Activated T-helper 17 cell treated with anti-CD3 and anti-CD28 coated beads, Interleukin-2, amount 50 U/mL, for 72 hours (primary cell): ENCODE results near the gene TSTD2. TPM values are rescaled to one million over a fixed set of nuclear protein-coding genes. Genes with fewer than 3 reads are reported as not detected.
A peak's percentile ranks its signal among the peaks of the same experiment; 100 is the strongest.
"Not testable (repeated sequence)": the region's sequence is repeated elsewhere in the genome, so short reads cannot be mapped to it uniquely, and the experiment has no call there.

Experiments used
- ATAC-seq: fragments of 150-1000 bp; cut with Tn5 transposase; replicated peaks from 2 replicates; pipeline ENCODE4 v1.10.0; 2021; ENCODE audit warnings: mild to moderate bottlenecking, moderate library complexity
- H3K27ac Mint-ChIP-seq: one replicate; pipeline ENCODE4 v1.8.0; 2022; ENCODE audit warnings: mixed read lengths
- H3K27me3 Mint-ChIP-seq: one replicate; pipeline ENCODE4 v1.8.0; 2022; ENCODE audit warnings: mixed read lengths
- H3K36me3 Mint-ChIP-seq: one replicate; pipeline ENCODE4 v1.8.0; 2022; ENCODE audit warnings: low read depth, mild to moderate bottlenecking, mixed read lengths
- H3K4me1 Mint-ChIP-seq: one replicate; pipeline ENCODE4 v1.8.0; 2022; ENCODE audit warnings: mixed read lengths
- H3K4me3 Mint-ChIP-seq: one replicate; pipeline ENCODE4 v1.8.0; 2022; ENCODE audit warnings: mild to moderate bottlenecking, mixed read lengths
- H3K9me3 Mint-ChIP-seq: one replicate; pipeline ENCODE4 v1.8.0; 2022; ENCODE audit warnings: mixed read lengths
- total RNA-seq, 2 donors: library from RNA; stranded (reverse); gene quantifications; one replicate each; pipeline ENCODE4 v1.2.3, GENCODE V29; 2022

The TSTD2 gene
- total RNA-seq, 2 donors from 2014 or later: 11.6 to 13.5 TPM

DNA sequence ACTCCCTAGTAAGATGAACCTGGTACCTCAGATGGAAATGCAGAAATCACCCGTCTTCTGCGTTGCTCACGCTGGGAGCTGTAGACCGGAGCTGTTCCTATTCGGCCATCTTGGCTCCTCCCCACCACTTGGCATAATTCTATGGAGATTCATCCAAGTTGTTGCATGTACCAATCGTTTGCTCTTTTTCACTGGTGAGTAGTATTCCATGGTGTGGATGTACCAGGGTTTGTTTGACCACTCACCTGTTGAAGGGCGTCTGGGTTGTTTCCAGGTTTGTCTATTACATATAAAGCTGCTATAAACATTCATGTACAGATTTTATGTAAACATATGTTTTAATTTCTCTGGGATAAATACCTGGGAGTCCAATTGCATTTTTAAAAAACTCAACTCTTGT lies 46.3 kb downstream of the TSTD2 start:
- not testable (repeated sequence) for H3K36me3 Mint-ChIP-seq, H3K27me3 Mint-ChIP-seq, H3K27ac Mint-ChIP-seq, ATAC-seq, H3K4me3 Mint-ChIP-seq, H3K4me1 Mint-ChIP-seq, H3K9me3 Mint-ChIP-seq

DNA sequence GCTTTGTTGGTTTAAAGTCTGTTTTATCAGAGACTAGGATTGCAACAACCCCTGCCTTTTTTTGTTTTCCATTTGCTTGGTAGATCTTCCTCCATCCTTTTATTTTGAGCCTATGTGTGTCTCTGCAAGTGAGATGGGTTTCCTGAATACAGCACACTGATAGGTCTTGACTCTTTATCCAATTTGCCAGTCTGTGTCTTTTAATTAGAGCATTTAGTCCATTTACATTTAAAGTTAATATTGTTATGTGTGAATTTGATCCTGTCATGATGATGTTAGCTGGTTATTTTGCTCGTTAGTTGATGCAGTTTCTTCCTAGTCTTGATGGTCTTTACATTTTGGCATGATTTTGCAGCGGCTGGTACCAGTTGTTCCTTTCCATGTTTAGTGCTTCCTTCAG lies 48.4 kb downstream of the TSTD2 start:
- H3K27me3 Mint-ChIP-seq, H3K9me3 Mint-ChIP-seq, H3K36me3 Mint-ChIP-seq, H3K4me3 Mint-ChIP-seq, ATAC-seq, H3K4me1 Mint-ChIP-seq, H3K27ac Mint-ChIP-seq: not testable (repeated sequence)

DNA sequence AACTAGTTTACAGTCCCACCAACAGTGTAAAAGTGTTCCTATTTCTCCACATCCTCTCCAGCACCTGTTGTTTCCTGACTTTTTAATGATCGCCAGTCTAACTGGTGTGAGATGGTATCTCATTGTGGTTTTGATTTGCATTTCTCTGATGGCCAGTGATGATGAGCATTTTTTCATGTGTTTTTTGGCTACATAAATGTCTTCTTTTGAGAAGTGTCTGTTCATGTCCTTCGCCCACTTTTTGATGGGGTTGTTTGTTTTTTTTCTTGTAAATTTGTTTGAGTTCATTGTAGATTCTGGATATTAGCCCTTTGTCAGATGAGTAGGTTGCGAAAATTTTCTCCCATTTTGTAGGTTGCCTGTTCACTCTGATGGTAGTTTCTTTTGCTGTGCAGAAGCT lies 51.6 kb downstream of the TSTD2 start:
- not testable (repeated sequence) for H3K27me3 Mint-ChIP-seq, H3K4me3 Mint-ChIP-seq, H3K4me1 Mint-ChIP-seq, H3K27ac Mint-ChIP-seq, ATAC-seq, H3K36me3 Mint-ChIP-seq, H3K9me3 Mint-ChIP-seq

DNA sequence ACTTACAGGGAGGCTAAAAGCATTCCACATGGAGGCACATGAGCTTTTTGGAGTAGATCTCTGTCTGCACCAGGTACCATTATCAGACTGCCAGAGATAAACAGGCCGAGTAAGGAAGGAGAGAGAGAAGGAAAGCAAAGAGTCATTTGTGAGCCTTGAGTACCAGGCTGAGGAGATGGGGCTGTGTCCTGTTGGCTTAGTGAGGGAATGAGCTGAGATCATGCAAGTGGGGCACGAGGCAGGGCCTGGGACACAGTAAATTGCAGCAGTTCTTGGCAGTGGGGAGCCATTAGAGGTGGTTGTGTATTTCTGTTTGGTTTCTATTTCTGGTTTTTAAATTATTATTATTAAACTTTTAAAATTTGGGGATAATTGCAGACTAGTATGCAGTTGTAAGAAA lies 53.3 kb downstream of the TSTD2 start:
- H3K27ac Mint-ChIP-seq: no peak overlapping the region
- no peaks in the 10 kb centered on the region for H3K27me3 Mint-ChIP-seq
- H3K9me3 Mint-ChIP-seq: no peaks in the 10 kb centered on the region
- no peaks in the 10 kb centered on the region for H3K36me3 Mint-ChIP-seq
- no peak overlapping the region for H3K4me3 Mint-ChIP-seq
- ATAC-seq: no peak
- H3K4me1 Mint-ChIP-seq: no peaks in the 10 kb centered on the region

DNA sequence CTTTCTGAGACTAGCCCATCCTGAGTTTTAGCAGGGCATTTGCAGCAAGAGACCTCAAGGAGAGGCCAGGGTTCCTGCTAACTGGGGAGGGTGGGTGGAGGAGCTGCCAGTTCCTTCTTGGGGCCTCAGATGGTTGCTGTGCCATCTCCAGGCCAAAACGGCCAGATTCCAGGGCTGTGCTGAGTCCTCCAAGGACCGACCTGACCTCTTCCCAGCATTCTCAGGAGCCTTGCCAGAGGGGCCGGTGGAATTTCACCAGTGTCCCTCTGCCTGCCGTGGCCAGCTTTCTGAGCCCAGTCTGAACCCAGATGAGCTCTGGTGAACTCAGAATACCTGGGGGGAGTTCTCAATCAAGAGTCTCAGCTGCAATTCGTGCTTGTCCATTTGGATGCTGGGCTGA lies 54.3 kb downstream of the TSTD2 start:
- H3K27ac Mint-ChIP-seq: no peak overlapping the region
- H3K9me3 Mint-ChIP-seq: no peaks in the 10 kb centered on the region
- no peak for ATAC-seq
- no peaks in the 10 kb centered on the region for H3K36me3 Mint-ChIP-seq
- no peaks in the 10 kb centered on the region for H3K27me3 Mint-ChIP-seq
- H3K4me3 Mint-ChIP-seq: no peak overlapping the region
- no peaks in the 10 kb centered on the region for H3K4me1 Mint-ChIP-seq

DNA sequence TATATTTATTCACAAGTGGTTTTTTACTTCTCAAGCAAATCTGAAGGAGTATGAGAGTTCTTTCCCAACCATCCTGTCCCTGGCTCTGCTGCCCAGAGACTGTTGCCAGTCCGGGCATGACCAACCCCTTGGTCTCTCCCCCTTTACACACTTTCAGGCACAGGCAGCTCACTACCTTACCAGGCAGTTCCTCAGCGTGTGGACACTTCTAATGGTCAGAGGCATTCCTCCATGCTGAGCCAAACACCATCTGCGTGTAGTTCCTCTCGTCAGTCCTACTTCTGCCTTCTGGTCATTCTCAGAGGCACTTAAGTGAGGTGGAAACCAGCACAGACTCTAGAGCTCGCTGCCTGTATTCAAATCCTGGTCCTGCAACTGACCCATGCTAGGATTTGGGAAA lies 56.1 kb downstream of the TSTD2 start:
- Mint-ChIP-seq H3K27me3 (no peaks in the 10 kb centered on the region), H3K4me1 (no peaks in the 10 kb centered on the region), H3K4me3 (no peak overlapping the region), H3K36me3 (no peaks in the 10 kb centered on the region), H3K9me3 (no peaks in the 10 kb centered on the region), H3K27ac (no peak overlapping the region)
- ATAC-seq: no peak

DNA sequence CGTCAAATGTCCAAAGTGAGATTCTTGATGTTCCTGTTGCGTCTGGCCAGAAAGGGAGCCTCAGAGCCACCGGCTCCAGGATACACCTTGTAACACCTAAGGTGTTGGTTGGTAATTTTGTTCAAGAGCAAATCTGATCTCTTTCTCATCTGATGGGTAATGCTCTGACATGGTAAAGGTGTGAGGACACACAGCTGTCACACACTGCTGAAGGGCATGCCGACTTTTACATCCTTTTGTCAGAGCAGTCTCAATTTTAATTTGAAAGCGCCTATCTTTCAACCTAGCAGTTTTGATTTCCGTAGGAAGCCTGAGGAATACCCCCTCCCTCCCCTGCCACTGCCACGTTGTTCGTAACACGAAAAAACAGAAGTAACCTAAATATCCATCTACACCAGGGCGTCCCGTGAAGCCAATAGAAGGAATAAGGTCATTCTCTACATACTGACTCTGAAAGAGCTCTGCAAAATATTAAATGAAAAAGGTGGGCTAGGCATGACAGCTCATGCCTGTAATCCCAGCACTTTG lies 57.4 kb downstream of the TSTD2 start:
- Mint-ChIP-seq H3K27me3 (no peaks in the 10 kb centered on the region), H3K36me3 (no peaks in the 10 kb centered on the region), H3K4me1 (no peaks in the 10 kb centered on the region), H3K27ac (no peak overlapping the region), H3K4me3 (peak overlapping the region; percentile 89), H3K9me3 (no peaks in the 10 kb centered on the region)
- ATAC-seq: no peak

DNA sequence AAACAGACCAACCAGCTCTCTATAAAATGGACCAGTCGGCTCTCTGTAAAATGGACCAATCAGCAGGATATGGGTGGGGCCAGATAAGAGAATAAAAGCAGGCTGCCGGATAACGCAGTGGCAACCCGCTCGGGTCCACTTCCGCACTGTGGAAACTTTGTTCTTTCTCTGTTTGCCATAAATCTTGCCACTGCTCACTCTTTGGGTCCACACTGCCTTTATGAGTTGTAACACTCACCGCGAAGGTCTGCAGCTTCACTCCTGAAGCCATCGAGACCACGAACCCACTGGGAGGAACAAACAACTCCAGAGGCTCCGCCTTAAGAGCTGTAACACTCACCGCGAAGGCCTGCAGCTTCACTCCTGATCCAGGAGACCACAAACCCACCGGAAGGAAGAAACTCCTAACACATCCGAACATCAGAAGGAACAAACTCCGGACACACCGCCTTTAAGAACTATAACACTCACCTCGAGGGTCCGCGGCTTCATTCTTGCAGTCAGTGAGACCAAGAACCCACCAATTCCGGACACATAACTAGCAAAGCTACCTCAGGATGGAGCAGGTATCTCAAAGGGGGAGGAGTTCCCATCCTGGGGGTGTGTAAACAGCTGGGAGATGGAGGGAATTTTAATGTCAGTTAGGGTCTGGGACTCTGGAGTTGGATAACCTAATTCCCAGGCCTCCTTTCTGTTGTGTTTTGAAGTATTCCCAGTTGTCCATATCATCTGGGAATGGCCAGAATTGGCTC lies 58.1 kb downstream of the TSTD2 start:
- H3K27ac Mint-ChIP-seq: peak overlapping the region; percentile 76

DNA sequence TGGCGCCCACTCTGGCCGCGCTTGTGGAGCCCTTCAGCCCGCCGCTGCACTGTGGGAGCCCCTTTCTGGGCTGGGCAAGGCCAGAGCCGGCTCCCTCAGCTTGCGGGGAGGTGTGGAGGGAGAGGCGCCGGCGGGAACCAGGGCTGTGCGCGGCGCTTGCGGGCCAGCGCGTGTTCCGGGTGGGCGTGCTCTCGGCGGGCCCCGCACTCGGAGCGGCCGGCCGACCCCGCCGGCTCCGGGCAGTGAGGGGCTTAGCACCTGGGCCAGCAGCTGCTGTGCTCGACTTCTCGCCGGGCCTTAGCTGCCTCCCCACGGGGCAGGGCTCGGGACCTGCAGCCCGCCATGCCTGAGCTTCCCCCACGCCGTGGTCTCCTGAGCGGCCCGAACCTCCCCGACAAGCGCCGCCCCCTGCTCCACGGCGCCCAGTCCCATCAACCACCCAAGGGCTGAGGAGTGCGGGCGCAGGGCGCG lies 59.0 kb downstream of the TSTD2 start:
- not testable (repeated sequence) for ATAC-seq, H3K27ac Mint-ChIP-seq, H3K4me1 Mint-ChIP-seq, H3K36me3 Mint-ChIP-seq, H3K27me3 Mint-ChIP-seq, H3K9me3 Mint-ChIP-seq
- H3K4me3 Mint-ChIP-seq: peak overlapping the region; percentile 89

More for the DNA sequence above, 58.1 kb downstream of the TSTD2 start:
- not testable (repeated sequence) for H3K27me3 Mint-ChIP-seq, H3K9me3 Mint-ChIP-seq, H3K36me3 Mint-ChIP-seq, H3K4me1 Mint-ChIP-seq
- H3K4me3 Mint-ChIP-seq: peak overlapping the region; percentile 89
- ATAC-seq: peak; percentile 60

DNA sequence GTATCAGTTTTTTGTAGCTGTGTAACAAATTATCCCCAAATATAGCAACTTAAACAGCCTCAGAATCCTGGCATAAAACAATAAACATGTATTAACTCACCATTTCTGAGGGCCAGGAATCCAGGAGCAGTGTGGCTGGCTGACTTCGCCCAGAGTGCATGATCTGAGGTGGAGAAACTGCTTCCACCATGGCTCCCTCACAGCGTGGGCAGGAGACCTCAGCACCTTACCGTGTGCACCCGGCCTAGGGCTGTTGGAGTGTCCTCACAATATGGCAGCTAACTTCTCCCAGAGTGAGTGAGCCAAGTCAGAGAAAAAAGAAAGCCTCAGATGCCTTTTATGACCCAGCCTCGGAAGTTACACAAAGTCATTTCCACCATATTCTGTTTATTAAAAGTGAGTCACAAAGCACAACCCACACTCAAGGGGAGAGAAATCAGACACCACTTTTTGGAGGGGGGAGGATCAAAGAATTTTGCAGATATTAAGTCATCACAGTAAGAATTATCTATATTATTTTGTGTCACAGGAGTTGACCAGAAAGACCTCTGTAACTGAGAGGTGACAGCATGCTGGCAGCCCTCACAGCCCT lies 59.6 kb downstream of the TSTD2 start:
- Mint-ChIP-seq H3K27ac (no peak overlapping the region), H3K9me3 (no peaks in the 10 kb centered on the region), H3K4me3 (no peak overlapping the region), H3K27me3 (no peaks in the 10 kb centered on the region), H3K4me1 (no peaks in the 10 kb centered on the region), H3K36me3 (no peaks in the 10 kb centered on the region)
- ATAC-seq: peak; percentile 45

DNA sequence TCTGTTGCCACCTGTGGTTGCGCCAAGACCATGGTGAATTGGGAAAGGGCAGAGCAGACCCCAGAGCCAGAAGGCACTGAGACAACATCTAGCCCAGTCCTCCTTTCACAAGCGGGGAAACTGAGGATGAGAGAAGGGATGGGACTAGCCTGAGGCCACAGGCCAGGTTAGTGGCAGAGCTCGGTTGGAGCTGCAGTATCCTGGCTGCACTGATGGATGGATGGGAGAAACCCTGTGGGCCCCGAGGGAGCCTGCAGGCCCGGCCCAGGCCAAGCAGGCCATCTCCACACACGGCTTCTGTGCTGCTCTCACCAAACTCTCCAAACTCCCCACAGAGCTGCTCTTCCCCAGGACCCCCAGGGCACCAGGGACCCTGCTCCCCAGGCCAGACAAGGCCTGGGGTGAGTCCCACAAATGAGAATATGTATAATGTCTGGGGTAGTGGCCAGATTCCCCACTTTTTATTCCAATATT lies 60.2 kb downstream of the TSTD2 start:
- ATAC-seq: no peak
- H3K4me3 Mint-ChIP-seq: no peak overlapping the region
- H3K9me3 Mint-ChIP-seq: no peaks in the 10 kb centered on the region
- peaks cover 2% of the 10 kb centered on the region for H3K4me1 Mint-ChIP-seq
- no peaks in the 10 kb centered on the region for H3K27me3 Mint-ChIP-seq
- no peaks in the 10 kb centered on the region for H3K36me3 Mint-ChIP-seq
- no peak overlapping the region for H3K27ac Mint-ChIP-seq

DNA sequence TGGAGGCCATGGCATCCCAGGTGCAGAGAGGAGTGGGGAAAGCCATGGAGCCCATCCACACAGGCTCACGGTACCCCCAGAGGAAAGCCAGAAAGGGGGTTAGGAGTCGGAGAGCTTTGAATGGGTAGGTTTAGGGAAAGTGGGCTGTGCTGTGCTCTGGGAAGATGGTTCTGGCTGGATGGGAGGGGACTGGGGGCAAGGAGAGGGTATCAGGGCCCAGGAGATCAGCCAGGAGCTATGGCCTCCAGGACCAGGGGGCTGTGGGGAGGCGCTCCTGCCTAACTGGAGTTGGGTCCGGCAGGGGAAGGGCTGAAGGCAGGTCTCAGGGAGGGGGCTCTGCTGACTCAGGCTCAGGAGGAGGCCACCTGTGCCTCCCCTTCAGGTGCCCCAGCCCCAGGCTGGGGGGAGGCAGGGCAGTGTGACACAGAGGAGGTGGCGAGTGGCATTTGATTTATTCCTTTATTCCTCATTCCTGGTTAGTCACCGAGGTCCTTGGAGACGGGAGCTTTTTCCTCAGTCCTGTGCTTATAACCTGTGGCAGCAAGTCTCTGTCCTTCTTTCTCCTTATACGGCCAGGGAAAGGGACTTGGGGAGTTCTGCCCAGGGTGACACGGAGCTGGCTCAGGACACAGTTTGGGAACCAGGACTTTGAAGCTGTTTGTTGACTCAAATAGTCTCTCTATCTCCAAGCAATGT lies 60.8 kb downstream of the TSTD2 start:
- Mint-ChIP-seq H3K4me1 (peaks cover 4% of the 10 kb centered on the region), H3K9me3 (no peaks in the 10 kb centered on the region), H3K27ac (no peak overlapping the region), H3K4me3 (no peak overlapping the region), H3K36me3 (no peaks in the 10 kb centered on the region), H3K27me3 (no peaks in the 10 kb centered on the region)
- ATAC-seq: no peak

DNA sequence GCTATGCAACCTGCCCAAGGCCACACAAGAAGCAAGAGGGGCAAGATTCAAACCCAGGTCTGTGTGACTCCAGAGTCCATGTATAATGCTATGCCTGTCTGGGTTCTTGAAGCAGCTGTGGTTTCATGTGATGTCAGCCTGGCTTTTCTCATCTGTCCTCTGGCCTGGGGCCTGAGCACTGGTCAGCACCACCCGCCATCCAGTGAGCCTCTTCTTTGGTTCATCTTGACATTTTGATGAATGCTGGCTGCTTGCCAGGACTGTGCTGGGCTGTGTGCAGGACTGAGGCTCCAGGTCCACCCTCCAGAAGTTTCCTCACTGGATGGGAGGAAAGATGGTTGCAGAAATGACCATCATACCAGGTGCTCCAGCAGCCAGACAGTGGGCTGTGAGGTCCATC lies 61.5 kb downstream of the TSTD2 start:
- Mint-ChIP-seq H3K4me3 (no peak overlapping the region), H3K27me3 (no peaks in the 10 kb centered on the region), H3K36me3 (no peaks in the 10 kb centered on the region), H3K4me1 (peaks cover 4% of the 10 kb centered on the region), H3K27ac (no peak overlapping the region), H3K9me3 (no peaks in the 10 kb centered on the region)
- ATAC-seq: no peak

DNA sequence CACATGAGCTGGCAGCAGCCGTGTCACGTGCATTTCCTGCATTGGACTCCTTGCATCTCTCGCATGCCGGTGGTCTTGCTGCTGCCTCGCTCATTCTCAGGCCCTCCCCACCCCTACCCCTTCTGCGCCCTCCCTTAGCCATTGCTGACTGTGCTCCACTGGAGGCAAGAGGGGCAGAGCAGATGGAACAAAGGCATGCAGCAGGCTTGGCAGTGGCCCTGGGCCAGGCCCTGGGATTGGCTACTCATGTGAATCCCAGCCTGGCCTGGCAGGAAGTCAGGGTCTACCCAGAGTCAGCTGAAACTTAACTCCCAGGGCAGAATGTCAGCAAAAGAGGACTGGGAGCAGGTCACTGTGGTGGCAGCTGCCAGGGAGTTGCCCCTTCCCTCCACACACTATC lies 62.3 kb downstream of the TSTD2 start:
- Mint-ChIP-seq H3K4me1 (peaks cover 4% of the 10 kb centered on the region), H3K9me3 (no peaks in the 10 kb centered on the region), H3K27me3 (no peaks in the 10 kb centered on the region), H3K27ac (no peak overlapping the region), H3K4me3 (no peak overlapping the region), H3K36me3 (no peaks in the 10 kb centered on the region)
- no peak for ATAC-seq
